Hepatocyte (in vitro differentiated cells): ENCODE results near the gene SLC25A10. TPM values are rescaled to one million over a fixed set of nuclear protein-coding genes. Genes with fewer than 3 reads are reported as not detected.

ENCODE experiments used
- DNase-seq: peaks from one replicate; pipeline ENCODE4 v3.0.0-alpha.2; 2016; ENCODE audit warnings: low spot score
- H2AFZ ChIP-seq: fragments of 200-600 bp; sonication (generic); 2 replicates; pipeline ENCODE4 v1.6.0; 2016; ENCODE audit warnings: antibody characterized with exemption, mild to moderate bottlenecking
- H3K27ac ChIP-seq: fragments of 200-600 bp; sonication (generic); 2 replicates; pipeline ENCODE4 v1.5.1; 2016; ENCODE audit warnings: mild to moderate bottlenecking
- H3K27me3 ChIP-seq: fragments of 200-600 bp; sonication (generic); 2 replicates; pipeline ENCODE4 v1.6.1; 2016
- H3K36me3 ChIP-seq: fragments of 200-600 bp; sonication (generic); replicated peaks from 2 replicates; pipeline ENCODE4 v1.5.1; 2016; ENCODE audit warnings: low read depth; ENCODE audit not compliant: insufficient read depth
- H3K4me1 ChIP-seq: fragments of 200-600 bp; sonication (generic); 2 replicates; pipeline ENCODE4 v1.5.1; 2016; ENCODE audit warnings: mild to moderate bottlenecking, moderate library complexity; ENCODE audit not compliant: insufficient read depth
- H3K4me2 ChIP-seq: fragments of 200-600 bp; sonication (generic); 2 replicates; pipeline ENCODE4 v1.6.0; 2016
- H3K4me3 ChIP-seq: fragments of 200-600 bp; sonication (generic); 2 replicates; pipeline ENCODE4 v1.5.1; 2016; ENCODE audit warnings: mild to moderate bottlenecking
- H3K79me2 ChIP-seq: fragments of 200-600 bp; sonication (generic); 2 replicates; pipeline ENCODE4 v1.6.0; 2017; ENCODE audit warnings: mild to moderate bottlenecking
- H3K9me2 ChIP-seq: fragments of 200-600 bp; sonication (generic); replicated peaks from 2 replicates; pipeline ENCODE4 v1.6.0; 2017; ENCODE audit warnings: mild to moderate bottlenecking; ENCODE audit not compliant: insufficient read depth
- H3K9me3 ChIP-seq: fragments of 200-600 bp; sonication (generic); 2 replicates; pipeline ENCODE4 v1.5.1; 2016; ENCODE audit warnings: low read depth, mild to moderate bottlenecking
- H4K20me1 ChIP-seq: fragments of 200-600 bp; sonication (generic); 2 replicates; pipeline ENCODE4 v1.6.0; 2016; ENCODE audit warnings: mild to moderate bottlenecking; ENCODE audit not compliant: insufficient read depth, poor library complexity, severe bottlenecking
- CTCF ChIP-seq: fragments of 200-600 bp; sonication (generic); IDR thresholded peaks from 2 replicates; pipeline ENCODE4 v1.5.1; 2016; ENCODE audit warnings: antibody characterized with exemption, mild to moderate bottlenecking; ENCODE audit not compliant: poor library complexity
- EZH2 ChIP-seq: fragments of 200-600 bp; sonication (generic); IDR thresholded peaks from 2 replicates; pipeline ENCODE4 v1.6.1; 2016; ENCODE audit warnings: antibody characterized with exemption, mild to moderate bottlenecking, borderline replicate concordance
- EZH2phosphoT487 ChIP-seq: fragments of 200-600 bp; sonication (generic); IDR thresholded peaks from one replicate; pipeline ENCODE4 v1.6.1; 2018; ENCODE audit warnings: antibody characterized with exemption, mild to moderate bottlenecking, low read depth, moderate library complexity; ENCODE audit not compliant: unreplicated experiment, severe bottlenecking
- WGBS: methylation state at CpG from one replicate; pipeline ENCODE4 v1.1.6; 2016; ENCODE audit warnings: low lambda C conversion rate; ENCODE audit errors: missing lambda C conversion rate; 5-methylcytosine and 5-hydroxymethylcytosine counted together
- polyA plus RNA-seq: library from polyadenylated mRNA; unstranded; fragments of >200 nt; fragmentation: Nextera tagmentation; extraction: Ambion mirVana; gene quantifications from 2 replicates; pipeline ENCODE4 v1.2.1, GENCODE V29; 2016
- total RNA-seq: library from RNA; depleted of rRNA; stranded (reverse); fragments of >200 nt; gene quantifications from 2 replicates; pipeline ENCODE4 v1.2.3, GENCODE V29; 2014

The SLC25A10 gene, protein sequence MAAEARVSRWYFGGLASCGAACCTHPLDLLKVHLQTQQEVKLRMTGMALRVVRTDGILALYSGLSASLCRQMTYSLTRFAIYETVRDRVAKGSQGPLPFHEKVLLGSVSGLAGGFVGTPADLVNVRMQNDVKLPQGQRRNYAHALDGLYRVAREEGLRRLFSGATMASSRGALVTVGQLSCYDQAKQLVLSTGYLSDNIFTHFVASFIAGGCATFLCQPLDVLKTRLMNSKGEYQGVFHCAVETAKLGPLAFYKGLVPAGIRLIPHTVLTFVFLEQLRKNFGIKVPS
- total RNA-seq (27.5 and 31.3 TPM in 2 replicates), polyA plus RNA-seq (34.8 and 53.2 TPM in 2 replicates)

DNA sequence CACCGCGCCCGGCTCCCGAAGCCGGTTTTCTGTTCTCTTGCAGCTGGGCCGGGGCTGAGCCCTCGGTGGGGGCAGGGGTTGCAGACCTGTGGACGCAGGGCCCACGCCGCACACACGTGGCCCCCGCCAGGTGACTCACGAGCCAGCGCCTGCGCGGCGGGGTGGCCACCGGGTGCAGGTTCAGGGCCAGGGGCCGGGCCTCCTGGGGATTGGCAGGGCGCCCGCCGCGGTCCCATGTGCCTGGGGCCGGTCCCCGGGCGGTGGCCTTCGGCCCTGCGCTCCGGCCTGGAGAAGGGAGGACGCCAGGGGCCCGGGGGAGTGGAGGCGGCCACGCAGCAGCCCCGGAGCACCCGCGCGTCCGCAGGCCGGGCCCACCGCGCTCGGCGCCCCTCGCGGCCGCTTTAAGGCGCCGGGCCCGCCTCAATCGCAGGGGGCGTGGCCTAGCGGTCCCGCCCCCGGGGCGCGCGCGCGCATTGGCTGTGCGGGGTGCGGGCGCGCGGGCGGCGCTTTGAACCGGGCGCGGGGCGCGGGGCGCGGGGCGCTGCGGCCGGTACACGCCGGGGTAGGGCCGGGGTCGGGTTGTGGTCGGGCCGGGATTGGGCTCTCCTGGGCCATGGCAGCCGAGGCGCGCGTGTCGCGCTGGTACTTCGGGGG lies at the start of gene SLC25A10:
Gene SLC25A10 (plus strand): TSS at position 471 of the 654 bp plus-strand sequence. CDS start 143 bp downstream, at position 614.
- TF ChIP-seq EZH2 (no peak), CTCF (no peak), EZH2phosphoT487 (no peak)
- Histone ChIP-seq H3K4me2 (peak within 1 kb of the TSS; percentile 97), H3K4me3 (peak within 1 kb of the TSS; percentile 79), H3K4me1 (peaks cover 31% of the 10 kb centered on the region), H2AFZ (peak within 1 kb of the TSS; percentile 77), H4K20me1 (no peaks in the 10 kb centered on the region), H3K9me3 (no peaks in the 10 kb centered on the region), H3K27ac (peak within 1 kb of the TSS; percentile 84), H3K36me3 (no peaks in the 10 kb centered on the region), H3K27me3 (no peaks in the 10 kb centered on the region), H3K79me2 (peaks cover 28% of the 10 kb centered on the region), H3K9me2 (no peaks in the 10 kb centered on the region)
- peak; percentile 93 for DNase-seq
- WGBS = under 1% methylated on average over 41 of the region's 89 CpGs

GRCh38 chr17:81664051-81664470 lies 48.0 kb upstream of the SLC25A10 start:
- Histone ChIP-seq H4K20me1 (no peaks in the 10 kb centered on the region), H3K36me3 (no peaks in the 10 kb centered on the region), H3K9me3 (no peaks in the 10 kb centered on the region), H3K9me2 (no peaks in the 10 kb centered on the region), H3K79me2 (peaks cover 30% of the 10 kb centered on the region), H3K4me3 (no peak overlapping the region), H3K4me2 (no peak overlapping the region), H3K27me3 (no peaks in the 10 kb centered on the region), H3K27ac (no peak overlapping the region), H3K4me1 (peaks cover 15% of the 10 kb centered on the region), H2AFZ (no peak overlapping the region)
- 88% methylated on average over 7 of the region's 7 CpGs for WGBS
- no peak for TF ChIP-seq EZH2phosphoT487
- TF ChIP-seq CTCF = no peak
- no peak for TF ChIP-seq EZH2
- DNase-seq = no peak

DNA sequence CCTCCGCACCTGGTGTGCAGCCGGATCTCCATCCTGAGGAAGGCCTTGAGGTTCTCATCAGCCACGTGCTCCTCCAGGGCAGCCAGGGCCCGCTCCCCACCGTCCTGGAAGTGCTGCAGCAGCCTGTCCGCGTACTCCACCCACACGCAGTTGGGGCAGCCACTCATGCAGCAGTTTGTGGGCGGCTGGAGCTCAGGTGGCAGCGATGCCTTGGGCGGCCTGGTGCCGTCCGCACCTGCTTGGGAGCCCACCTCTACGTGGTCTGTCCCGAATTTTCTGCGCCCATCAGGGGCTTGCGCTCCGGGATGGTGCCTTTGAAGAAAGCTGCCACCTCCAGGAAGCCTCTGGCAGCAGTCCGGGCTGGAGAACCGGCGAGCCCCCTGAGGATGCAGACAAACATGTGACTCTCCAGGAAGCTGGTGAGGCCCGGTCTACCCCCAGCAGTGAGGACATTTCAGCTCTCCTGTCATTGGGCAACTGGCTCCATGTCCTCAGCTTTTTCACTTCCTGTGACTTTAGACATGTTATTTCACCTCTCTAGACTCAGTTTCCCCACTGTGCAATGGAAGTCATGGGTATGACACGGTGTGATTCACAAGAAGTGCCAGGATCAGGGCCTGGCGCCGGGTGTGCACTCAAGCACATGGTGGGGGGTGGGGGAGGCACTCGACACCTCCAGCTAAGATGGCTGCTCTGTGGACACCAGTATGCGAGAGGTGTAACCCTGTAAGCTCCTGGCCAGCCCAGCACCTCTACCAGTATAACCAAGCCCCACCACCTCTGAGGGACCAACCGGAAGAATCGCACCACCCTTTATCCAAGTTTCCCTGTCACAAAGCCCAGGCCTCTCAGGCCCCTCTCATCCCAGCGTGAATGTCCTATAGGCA lies 46.6 kb upstream of the SLC25A10 start:
- H4K20me1 ChIP-seq = no peaks in the 10 kb centered on the region
- H3K27ac ChIP-seq = peak overlapping the region; percentile 94
- peak overlapping the region; percentile 88 for H3K4me2 ChIP-seq
- 77% methylated on average over 30 of the region's 30 CpGs for WGBS
- H3K4me1 ChIP-seq = peaks cover 15% of the 10 kb centered on the region
- peak overlapping the region; percentile 85 for H2AFZ ChIP-seq
- no peaks in the 10 kb centered on the region for H3K9me2 ChIP-seq
- DNase-seq = no peak
- TF ChIP-seq CTCF = no peak
- TF ChIP-seq EZH2phosphoT487 = no peak
- no peak for TF ChIP-seq EZH2
- H3K9me3 ChIP-seq = no peaks in the 10 kb centered on the region
- peaks cover 34% of the 10 kb centered on the region for H3K79me2 ChIP-seq
- H3K36me3 ChIP-seq = no peaks in the 10 kb centered on the region
- H3K27me3 ChIP-seq = no peaks in the 10 kb centered on the region
- peak overlapping the region; percentile 89 for H3K4me3 ChIP-seq
